HG03066 (cell line): ENCODE measurements around the gene ZFAND3.

Source experiments
- ATAC-seq: cut with Tn5 transposase; IDR thresholded peaks from one replicate; pipeline ENCODE4 v1.9.1; 2021; ENCODE audit warnings: low read depth; ENCODE audit not compliant: unreplicated experiment

Gene ZFAND3

GRCh38 chr6:38143191-38144150 lies 323.9 kb downstream of the ZFAND3 start:
- no peak for ATAC-seq

- ATAC-seq = no peak
Observed at GRCh38 chr6:38144365-38144945, 324.9 kb downstream of the ZFAND3 start.

- no peak for ATAC-seq
Observed at GRCh38 chr6:38146021-38146733, 326.6 kb downstream of the ZFAND3 start.

GRCh38 chr6:38146734-38147027 lies 327.2 kb downstream of the ZFAND3 start:
- ATAC-seq = no peak

GRCh38 chr6:38148606-38149005 lies 329.1 kb downstream of the ZFAND3 start:
- ATAC-seq = no peak

- no peak for ATAC-seq
Observed at GRCh38 chr6:38149531-38149930, 330.0 kb downstream of the ZFAND3 start.

GRCh38 chr6:38150021-38150420 lies 330.5 kb downstream of the ZFAND3 start:
- no peak for ATAC-seq

GRCh38 chr6:38150681-38151296 lies 331.3 kb downstream of the ZFAND3 start:
- no peak for ATAC-seq

- ATAC-seq = no peak
Observed at GRCh38 chr6:38151580-38152500, 332.3 kb downstream of the ZFAND3 start.

GRCh38 chr6:38152620-38153019 lies 333.1 kb downstream of the ZFAND3 start:
- no peak for ATAC-seq

- ATAC-seq = no peak
Observed at GRCh38 chr6:38153076-38153797, 333.7 kb downstream of the ZFAND3 start.

GRCh38 chr6:38153798-38154345 lies 334.3 kb downstream of the ZFAND3 start:
- no peak for ATAC-seq

GRCh38 chr6:38154731-38155130 lies 335.2 kb downstream of the ZFAND3 start:
- ATAC-seq = no peak

GRCh38 chr6:38155144-38155543 lies 335.6 kb downstream of the ZFAND3 start:
- no peak for ATAC-seq

- ATAC-seq = no peak
Observed at GRCh38 chr6:38155621-38156204, 336.2 kb downstream of the ZFAND3 start.

- ATAC-seq = no peak
Observed at GRCh38 chr6:38156818-38157565, 337.5 kb downstream of the ZFAND3 start.

GRCh38 chr6:38157905-38158304 lies 338.4 kb downstream of the ZFAND3 start:
- ATAC-seq = no peak

GRCh38 chr6:38158762-38159350 lies 339.3 kb downstream of the ZFAND3 start:
- no peak for ATAC-seq
